ENCODE data around the gene CABCOCO1.

DNA sequence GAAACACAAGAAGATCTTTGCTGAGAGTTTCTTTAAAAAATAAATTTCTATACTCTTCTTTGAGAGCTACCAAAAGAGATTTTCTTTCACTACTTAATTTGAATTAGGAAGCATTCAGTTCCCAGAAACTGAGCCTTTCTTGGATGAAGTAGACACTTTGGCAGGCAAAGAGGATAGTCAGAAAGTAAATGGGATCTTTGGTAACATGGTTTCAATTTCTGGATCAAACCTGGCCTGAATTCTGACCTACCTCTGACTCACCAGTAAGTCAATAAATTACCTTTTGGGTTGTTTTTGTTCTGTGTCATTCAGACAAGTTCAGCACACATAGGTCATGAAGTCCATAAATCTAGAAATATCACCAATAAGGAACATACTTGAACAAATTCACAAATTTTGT is 26.8 kb upstream of the CABCOCO1 start:
- no peak for TF ChIP-seq GATA2 (IDR thresholded peaks at IDR 0.05; ENCODE audit: low read depth, low read length)
- no peak for TF ChIP-seq GATA3 (IDR thresholded peaks at IDR 0.05; ENCODE audit: low read depth, low read length)

Measured in SH-SY5Y (cell line).